NOMO-1 (cell line): ENCODE results near the gene FAM227B.
A peak's percentile ranks its signal among the peaks of the same experiment; 100 is the strongest.
"Not testable (repeated sequence)": the region's sequence is repeated elsewhere in the genome, so short reads cannot be mapped to it uniquely, and the experiment has no call there.

Experiments
- DNase-seq, 2 experiments: peaks; one replicate each; lab custom pipeline; 2025; ENCODE audit not compliant: unreplicated experiment in 2 of 2; lab: John Stamatoyannopoulos, UW

The FAM227B gene

GRCh38 chr15:49619226-49619625 is 1.4 kb downstream of the FAM227B start:
- DNase-seq = peak in 1 of 2 experiments; percentile 4

GRCh38 chr15:49612240-49612639 is 8.4 kb downstream of the FAM227B start:
- not testable (repeated sequence) for DNase-seq

GRCh38 chr15:49610157-49610918 is 10.3 kb downstream of the FAM227B start:
- no peak for DNase-seq

- DNase-seq = no peak
Observed at GRCh38 chr15:49606594-49606993, 14.0 kb downstream of the FAM227B start.

- no peak for DNase-seq
Observed at GRCh38 chr15:49605588-49605987, 15.0 kb downstream of the FAM227B start.

GRCh38 chr15:49604625-49605409 is 15.8 kb downstream of the FAM227B start:
- DNase-seq = no peak

- DNase-seq = not testable (repeated sequence)
Observed at GRCh38 chr15:49592829-49593316, 27.7 kb downstream of the FAM227B start.

- DNase-seq = no peak
Observed at GRCh38 chr15:49589030-49589429, 31.6 kb downstream of the FAM227B start.

- no peak for DNase-seq
Observed at GRCh38 chr15:49573421-49573820, 47.2 kb downstream of the FAM227B start.

GRCh38 chr15:49570672-49571071 is 49.9 kb downstream of the FAM227B start:
- no peak for DNase-seq

- DNase-seq = no peak
Observed at GRCh38 chr15:49570174-49570573, 50.4 kb downstream of the FAM227B start.

GRCh38 chr15:49560045-49560444 is 60.6 kb downstream of the FAM227B start:
- DNase-seq = no peak

GRCh38 chr15:49558929-49559328 is 61.7 kb downstream of the FAM227B start:
- no peak for DNase-seq

GRCh38 chr15:49556437-49556836 is 64.2 kb downstream of the FAM227B start:
- DNase-seq = no peak

- not testable (repeated sequence) for DNase-seq
Observed at GRCh38 chr15:49550342-49550741, 70.3 kb downstream of the FAM227B start.

GRCh38 chr15:49538520-49538919 is 82.1 kb downstream of the FAM227B start:
- DNase-seq = no peak

- DNase-seq = no peak
Observed at GRCh38 chr15:49530092-49530491, 90.5 kb downstream of the FAM227B start.

- DNase-seq = no peak
Observed at GRCh38 chr15:49528289-49528688, 92.3 kb downstream of the FAM227B start.

GRCh38 chr15:49521802-49522201 is 98.8 kb downstream of the FAM227B start:
- no peak for DNase-seq

GRCh38 chr15:49512739-49513138 is 107.9 kb downstream of the FAM227B start:
- DNase-seq = not testable (repeated sequence)

GRCh38 chr15:49507261-49507660 is 113.4 kb downstream of the FAM227B start:
- DNase-seq = no peak

GRCh38 chr15:49506341-49506740 is 114.3 kb downstream of the FAM227B start:
- no peak for DNase-seq
